Cardiac septum (tissue), 1 donor: ENCODE data around the gene SDCBP2. TPM values are rescaled to one million over a fixed set of nuclear protein-coding genes. Genes with fewer than 3 reads are reported as not detected.

Source experiments
- DNase-seq: peaks from one replicate; pipeline ENCODE4 v3.0.0-alpha.2; 2020; ENCODE audit warnings: low spot score
- intact Hi-C: fragments of 100-400 bp; cut with DNase I; formaldehyde crosslinking; loops from one replicate; pipeline ENCODE4 v1.14.0; 2022
- total RNA-seq: library from RNA; stranded (reverse); fragmentation: NEBNext Ultra II Directional; extraction: Animal tissue kit (Norgen Biotek cat#: 25700); gene quantifications from one replicate; pipeline ENCODE4 v1.2.1, GENCODE V29; 2021
- donor health status: DM: no; HTN: no; CAD: no.

Gene SDCBP2
- total RNA-seq, 1 donor from 2014 or later: 2.7 TPM

DNA sequence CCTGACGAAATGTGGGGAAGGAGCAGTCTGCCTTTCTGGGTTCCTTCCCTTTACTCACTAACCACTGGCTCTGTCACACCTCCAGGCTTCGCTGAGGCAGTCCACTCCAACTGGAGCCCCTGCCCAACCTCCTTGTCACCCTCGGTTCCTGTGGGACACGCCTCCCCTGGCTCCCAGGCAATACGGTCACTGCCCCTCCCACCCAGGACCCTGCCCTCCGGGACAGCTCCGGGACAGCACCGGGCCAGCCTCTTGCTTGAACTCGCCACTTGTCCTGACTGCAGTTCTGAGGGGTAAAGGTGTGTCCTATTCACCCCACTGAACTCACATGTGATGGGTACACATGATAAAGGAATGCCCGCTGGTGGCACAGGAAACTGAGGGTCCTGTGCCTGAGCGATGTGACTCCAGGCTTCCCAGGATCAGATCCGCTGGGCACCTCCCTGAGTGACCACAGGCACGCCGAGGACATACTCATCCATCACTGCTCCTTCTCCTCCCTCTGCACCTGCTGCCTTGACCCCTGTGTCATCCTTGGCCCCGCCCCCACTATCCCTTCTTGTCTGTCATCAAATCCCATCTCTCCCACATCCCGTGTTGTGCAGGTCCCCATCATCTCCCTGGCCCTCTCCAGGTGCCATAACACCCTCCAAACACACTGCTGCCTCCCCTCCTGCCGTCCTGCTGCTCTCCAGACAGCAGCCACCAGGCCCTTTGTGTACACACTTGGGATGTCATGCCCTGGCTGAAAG lies 7.9 kb downstream of the SDCBP2 start:
- intact Hi-C loops: no loop called here
- DNase-seq: peak; percentile 65

GRCh38 chr20:1320016-1320415 lies 8.9 kb downstream of the SDCBP2 start:
- intact Hi-C loops: no loop called here
- no peak for DNase-seq

GRCh38 chr20:1319462-1319861 lies 9.5 kb downstream of the SDCBP2 start:
- intact Hi-C loops: no loop called here
- DNase-seq: no peak

- intact Hi-C loops: no loop called here
- DNase-seq: no peak
Observed at GRCh38 chr20:1319051-1319450, 9.9 kb downstream of the SDCBP2 start.

DNA sequence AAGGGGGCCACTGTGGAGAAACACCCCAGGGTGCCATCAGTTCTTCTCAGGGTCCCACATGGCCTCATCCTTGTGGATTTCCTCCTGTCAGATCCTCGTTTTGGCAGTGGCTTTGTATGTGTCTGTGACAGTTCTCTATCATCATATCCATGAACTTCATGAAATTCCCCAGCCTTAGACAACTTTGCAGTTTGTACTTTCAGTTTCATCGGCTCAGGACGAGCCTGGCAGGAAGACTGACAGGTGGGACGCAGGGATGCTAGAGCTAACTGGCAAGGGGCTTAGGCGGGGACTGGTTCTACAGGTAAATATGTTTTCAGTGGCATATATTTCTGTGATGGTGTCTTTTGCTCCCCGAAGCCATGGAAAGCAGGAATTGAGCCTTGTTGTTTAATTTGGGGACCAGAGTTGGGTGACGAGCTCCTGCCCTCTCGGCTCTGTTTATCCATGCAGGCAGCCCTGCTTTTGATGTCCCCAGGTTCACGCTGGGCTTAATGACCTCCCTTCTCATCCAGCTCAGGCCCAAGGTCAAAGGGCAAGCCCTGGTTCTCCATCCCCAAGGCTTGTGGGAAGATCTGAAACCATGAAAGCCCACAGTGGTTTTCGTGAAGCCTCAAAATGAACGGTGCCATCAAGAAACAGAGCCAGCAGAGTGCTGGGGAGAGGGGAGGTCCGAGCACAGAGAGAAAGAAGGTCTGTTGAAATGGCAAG lies 11.2 kb downstream of the SDCBP2 start:
- no peak for DNase-seq

GRCh38 chr20:1315804-1316203 lies 13.1 kb downstream of the SDCBP2 start:
- DNase-seq: no peak
- intact Hi-C loops: no loop called here

More for the DNA sequence above, 11.2 kb downstream of the SDCBP2 start:
- intact Hi-C loops: no loop called here

- peak; percentile 85 for DNase-seq
- intact Hi-C loops: loop anchor here (1.0 kb wide), 1 partner anchor 124 kb away; no protein-coding TSS in a partner anchor
Observed at GRCh38 chr20:1313236-1313964, 15.5 kb downstream of the SDCBP2 start.

DNA sequence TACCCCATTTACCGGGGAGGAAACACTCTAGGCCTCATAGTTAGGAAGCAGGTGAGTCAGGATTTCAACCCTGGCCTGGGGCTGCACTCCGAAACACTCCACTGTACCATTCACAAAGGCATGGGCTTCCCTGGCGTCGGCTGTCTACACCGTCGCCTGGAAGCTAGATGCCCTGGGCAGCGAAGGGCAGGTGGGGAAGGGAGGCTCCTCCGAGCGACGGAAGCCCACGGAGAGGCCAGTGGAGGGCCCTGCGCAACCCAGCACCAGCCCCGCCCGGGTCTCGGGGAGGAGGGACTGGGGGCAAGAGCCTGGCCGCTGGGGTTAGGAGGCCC lies 16.1 kb downstream of the SDCBP2 start:
- intact Hi-C loops: loop anchor here (1.0 kb wide), 1 partner anchor 124 kb away; no protein-coding TSS in a partner anchor
- no peak for DNase-seq

DNA sequence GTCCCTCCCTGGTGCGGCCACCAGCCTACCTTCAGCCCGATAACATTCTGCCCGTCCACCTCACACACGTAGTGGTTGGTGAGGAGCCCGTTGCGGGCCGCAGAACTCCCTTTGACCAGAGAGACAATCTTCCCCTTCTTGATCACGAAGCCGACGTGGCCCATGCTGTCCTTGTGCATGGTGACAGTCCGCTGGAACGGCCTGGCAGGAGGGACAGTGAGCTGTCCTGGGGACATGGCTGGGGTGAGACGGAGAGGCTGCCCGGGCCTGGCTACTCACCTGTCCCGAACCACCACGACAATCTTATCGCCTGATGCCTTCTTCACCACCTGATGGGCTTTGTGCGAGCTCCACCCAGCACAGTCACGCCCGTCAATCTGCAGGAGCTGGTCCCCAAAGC lies 16.6 kb downstream of the SDCBP2 start:
- no peak for DNase-seq
- intact Hi-C loops: no loop called here

DNA sequence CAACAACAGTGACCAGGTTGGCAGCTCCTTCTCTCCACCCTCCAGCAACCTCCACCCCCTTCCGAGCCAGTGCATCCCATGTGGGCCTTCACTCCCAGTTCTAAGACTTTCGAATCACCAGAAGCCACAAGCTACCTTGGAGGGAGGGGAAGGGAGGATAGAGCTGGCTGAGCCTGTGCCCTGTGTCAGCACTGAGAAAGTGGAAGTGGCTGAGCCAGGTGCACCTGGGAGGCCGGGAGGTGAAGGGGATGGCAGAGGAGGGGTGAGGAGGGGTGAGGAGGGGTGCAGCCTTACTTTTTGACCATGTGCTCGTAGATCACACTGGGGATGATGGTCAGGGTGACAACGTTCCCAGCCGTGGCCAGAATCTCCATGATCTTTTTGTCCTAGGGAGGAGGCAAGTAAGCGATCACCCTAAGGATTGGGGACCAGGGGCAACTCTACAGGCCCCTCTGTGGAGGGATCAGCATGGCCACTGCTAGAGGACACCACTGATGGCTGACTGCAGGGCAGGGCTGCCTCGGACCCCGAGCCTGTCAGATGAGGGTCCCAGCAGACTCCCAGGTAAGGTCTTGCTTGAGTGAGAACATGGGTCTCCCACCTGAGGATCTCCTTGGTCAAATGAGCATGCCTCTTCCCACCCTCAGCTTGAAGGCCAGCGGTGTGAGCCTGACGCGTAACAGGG lies 18.3 kb downstream of the SDCBP2 start:
- intact Hi-C loops: no loop called here
- no peak for DNase-seq

- DNase-seq: no peak
- intact Hi-C loops: no loop called here
Observed at GRCh38 chr20:1310071-1310470, 18.9 kb downstream of the SDCBP2 start.

DNA sequence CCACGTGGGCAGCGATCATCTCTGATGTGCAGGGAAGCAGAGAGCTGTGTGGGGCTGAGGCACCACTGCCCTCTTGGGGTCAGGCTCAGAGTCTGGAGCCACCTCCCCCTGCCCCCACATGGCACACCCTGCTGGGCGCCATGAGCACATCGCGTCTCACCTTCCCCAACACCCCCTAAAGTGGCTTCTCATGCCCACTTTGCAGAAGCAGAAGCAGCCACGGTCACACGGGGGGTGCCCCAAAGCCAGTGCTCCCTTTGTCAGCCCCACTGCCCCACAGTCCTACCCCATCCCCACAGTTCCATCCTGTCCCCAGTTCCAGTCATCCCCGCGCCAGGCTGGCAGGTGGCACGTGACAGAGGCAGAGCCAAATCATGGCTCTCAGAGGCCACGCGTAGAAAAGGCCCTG lies 19.5 kb downstream of the SDCBP2 start:
- intact Hi-C loops: no loop called here
- no peak for DNase-seq

GRCh38 chr20:1308702-1309095 lies 20.2 kb downstream of the SDCBP2 start:
- intact Hi-C loops: no loop called here
- DNase-seq: no peak

GRCh38 chr20:1308067-1308701 lies 20.8 kb downstream of the SDCBP2 start:
- intact Hi-C loops: no loop called here
- DNase-seq: no peak

GRCh38 chr20:1307571-1307971 lies 21.4 kb downstream of the SDCBP2 start:
- intact Hi-C loops: no loop called here

DNA sequence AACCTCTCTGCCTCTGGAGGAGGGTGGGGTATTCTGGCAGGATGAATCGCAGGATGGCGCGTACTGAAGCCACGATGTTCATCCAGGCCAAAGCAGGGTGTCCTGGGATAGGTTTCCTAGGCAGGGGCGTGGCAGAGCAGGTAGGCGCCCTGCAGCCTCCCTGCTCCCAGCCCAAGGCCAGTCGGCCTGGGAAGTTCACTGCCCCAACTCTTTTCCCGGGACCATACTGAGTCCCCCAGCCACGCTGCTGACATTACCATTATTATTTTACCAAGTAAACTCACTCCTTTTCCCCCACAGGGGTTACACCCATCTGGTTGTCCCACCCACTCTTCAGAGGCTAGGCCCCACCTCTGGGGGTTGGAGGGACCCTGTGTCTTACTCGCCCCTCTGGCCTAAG lies 21.8 kb downstream of the SDCBP2 start:
- no peak for DNase-seq
- intact Hi-C loops: no loop called here

More at GRCh38 chr20:1307571-1307971, 21.4 kb downstream of the SDCBP2 start:
- no peak for DNase-seq

DNA sequence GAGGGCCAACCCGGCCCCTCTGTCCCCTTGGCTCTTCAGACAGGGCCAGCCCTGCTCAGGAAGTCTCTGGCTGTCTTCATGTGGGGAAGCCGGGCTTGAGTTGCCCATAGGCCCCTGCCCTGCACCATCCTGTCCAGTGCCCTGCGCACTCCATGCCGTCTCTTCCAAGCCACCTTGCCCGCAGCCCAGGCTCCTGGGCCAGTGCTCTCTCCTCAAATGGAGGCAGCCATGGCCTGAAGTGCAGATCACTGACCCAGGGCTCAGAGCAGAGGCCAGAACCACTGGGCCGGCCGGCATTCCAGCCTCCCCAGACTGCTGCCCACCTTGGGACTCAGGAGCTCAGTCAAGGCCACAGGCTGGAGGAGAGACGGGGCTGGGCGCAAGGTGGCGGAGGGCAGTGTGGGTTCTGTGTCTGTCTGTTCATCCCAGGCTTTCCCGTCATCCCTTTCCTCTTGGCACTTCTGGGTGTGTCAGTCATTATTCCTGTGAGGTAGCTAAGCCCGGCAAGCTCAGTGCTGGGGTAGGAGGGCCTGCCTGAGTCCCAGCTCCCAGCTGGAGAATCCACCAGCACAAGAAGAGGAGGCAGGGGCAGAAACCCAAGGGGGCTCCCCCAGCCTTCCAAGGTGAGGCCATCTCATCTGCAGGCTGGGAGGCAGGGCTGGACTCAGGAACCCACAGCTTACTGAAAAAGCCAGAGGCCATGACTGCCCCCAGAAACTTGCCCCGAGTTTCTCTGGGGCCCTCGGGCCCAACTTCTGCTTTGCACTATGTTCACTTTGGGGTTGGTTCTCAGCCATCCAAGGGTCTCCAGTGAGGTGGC lies 22.4 kb downstream of the SDCBP2 start:
- DNase-seq: no peak

DNA sequence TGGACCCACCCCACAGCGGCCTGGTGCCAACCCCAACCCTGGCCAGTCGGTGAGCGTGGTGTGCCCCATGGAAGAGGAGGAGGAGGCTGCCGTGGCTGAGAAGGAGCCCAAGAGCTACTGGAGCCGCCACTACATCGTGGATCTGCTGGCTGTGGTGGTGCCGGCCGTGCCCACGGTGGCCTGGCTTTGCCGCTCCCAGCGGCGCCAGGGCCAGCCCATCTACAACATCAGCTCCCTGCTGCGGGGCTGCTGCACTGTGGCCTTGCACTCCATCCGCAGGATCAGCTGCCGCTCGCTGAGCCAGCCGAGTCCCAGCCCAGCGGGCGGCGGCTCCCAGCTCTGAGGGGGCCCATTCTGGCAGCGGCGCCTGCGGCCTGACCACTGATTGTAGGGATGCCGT lies 23.2 kb downstream of the SDCBP2 start:
- no peak for DNase-seq
- intact Hi-C loops: no loop called here

More for the DNA sequence above, 22.4 kb downstream of the SDCBP2 start:
- intact Hi-C loops: no loop called here
